Iris pigment epithelial cell (primary cell): Measurements from ENCODE around the gene PKP1.

Source experiments
- DNase-seq: peaks from one replicate; pipeline ENCODE4 v3.0.0-alpha.2; 2011; ENCODE audit warnings: low read depth

PKP1 gene

DNA sequence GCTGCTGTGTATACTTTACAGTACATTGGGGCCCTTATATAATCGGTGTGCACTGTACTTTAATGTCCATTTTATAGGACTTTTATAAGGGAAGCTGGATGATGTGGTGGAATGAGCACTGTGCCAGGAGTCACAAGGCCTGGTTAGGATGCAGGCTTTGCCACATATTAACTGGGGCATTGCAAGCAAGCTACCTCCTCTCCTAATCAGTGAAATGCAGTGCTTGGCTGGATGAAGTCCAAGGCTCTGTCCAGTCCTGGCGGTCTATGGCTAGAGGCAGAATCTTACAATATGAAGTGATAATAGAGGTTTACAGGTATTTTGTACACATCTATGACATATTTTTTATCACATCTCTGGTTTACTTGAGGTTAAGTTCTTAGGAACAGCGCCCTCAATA lies 1.7 kb upstream of the PKP1 start:
- DNase-seq = no peak

DNA sequence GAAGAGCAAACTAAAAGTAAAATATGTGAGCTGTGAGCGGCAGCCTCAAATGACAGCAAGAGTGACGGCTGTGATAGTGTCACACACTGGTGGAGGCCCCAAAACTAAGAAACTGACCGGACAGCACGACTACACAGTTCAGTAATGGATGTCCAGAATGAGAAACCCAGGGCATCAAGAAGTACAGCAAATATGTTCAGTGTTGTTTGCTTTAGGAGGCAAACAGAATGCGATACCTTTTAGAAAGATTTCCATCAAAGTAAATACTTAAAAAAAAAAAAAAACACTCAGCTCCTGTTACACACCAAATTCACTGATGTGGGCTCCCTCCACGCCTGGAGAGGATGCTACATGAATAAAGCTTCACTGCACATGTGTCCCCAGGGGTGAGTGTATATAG lies 1.1 kb upstream of the PKP1 start:
- no peak for DNase-seq

DNA sequence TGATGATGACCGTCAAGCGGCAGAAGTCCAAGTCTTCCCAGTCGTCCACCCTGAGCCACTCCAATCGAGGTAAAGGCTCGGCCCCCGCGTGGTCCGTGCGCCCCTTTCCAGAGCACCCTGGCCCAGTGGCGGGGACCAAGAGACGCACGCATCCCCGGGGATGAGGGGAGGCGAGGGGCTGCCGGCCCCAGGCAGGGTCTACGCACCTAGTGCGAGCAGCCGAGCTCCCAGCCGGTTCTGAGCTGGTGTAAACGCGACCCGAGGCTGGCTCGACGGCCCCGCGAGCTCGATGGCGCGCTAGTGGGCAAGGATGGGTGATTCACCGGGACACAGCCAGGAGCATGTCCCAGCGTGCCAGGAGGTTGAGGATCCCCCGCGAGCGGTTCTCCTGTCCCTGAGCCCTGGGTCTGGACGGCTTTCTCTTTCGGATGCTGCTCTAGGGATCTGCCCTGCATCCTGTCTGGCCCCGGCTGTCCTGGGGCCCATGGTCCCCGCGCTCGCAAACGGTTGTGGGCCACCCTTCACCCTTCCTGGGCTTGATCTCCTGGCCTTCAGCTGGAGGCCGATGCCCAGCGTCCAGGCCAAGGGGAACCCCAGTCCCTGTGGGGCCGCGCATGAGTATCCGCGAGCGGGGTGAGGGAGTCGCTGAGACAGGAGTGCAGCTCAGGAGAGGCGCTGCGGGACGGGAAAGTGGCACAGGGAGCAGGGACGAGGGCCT lies 689 bp downstream of the PKP1 start:
- no peak for DNase-seq

DNA sequence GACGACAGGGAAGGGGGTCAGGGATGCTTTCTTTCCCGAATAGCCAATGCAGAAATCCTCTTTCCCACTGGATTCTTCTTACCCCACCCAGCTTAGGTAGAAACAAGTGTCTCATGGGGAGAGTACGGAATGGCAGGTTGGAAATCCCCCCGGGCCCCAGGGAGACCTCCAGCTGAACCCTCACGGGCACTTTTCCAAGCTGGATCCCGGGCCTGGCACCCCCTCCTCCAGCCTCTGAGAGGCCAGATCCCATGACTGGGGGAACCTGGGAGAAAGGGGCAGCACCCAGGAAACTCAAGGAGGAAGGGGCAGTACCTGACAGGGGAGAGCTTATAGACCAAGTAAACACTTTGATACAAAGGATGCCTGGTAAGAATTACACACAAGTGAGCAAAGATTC lies 1.3 kb downstream of the PKP1 start:
- no peak for DNase-seq

DNA sequence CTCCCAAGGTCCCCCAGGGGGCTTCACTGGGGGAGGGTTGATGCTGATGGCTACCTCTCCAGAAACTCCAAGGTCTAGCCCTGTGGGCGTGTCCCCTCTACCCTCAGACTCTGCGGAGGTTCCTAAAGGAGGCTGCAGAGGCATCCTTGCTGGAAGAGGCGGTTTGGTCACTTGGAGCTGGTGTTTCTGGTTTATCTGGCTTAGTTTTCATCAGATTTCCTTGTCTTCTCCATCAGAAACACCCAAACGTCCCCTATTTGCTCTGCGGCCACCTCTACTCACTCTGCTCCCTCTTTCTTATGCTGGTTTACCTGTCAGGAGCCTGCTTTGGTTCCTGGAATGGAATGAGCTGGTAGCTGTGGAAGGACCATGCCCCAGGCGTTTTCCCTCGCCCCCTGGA lies 2.5 kb downstream of the PKP1 start:
- DNase-seq = no peak

DNA sequence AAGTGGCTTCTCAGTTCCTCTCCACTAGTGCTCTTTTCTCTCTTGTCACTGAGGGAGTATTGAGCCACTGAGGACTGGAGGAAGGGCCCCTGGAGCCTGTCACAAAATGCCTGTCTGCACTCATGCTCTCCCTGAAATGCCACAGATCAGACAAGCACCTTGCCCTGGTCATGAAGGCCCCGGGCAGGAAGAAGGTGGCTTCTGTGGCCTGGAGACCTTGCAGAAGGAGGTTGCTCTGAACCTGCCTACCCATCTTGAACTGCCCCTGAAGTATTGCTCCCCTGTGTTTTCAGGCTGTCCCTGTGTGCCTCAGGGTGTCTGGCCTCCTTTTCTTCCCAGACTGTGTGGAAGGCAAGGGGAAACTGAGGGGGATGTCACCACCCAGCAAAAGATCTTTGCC lies 3.1 kb downstream of the PKP1 start:
- no peak for DNase-seq

DNA sequence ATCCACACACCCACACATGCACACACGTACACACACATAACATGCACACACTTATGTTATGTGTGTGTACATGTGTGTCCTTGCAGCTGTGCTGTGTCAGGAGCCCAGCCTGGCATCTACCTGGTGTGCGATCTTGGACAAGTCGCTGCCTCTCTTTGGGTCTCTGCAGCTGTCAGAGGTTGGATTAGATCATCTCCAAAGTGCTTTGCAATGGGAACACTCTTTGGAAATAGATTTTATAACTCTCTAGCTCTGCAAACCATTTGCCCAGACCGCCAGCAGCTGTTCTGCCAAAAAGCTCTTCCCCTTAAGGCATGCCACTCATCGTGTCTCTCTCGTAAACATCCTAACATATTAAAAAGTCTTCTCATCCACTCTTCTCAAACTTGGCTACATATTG lies 4.7 kb downstream of the PKP1 start:
- DNase-seq = no peak

DNA sequence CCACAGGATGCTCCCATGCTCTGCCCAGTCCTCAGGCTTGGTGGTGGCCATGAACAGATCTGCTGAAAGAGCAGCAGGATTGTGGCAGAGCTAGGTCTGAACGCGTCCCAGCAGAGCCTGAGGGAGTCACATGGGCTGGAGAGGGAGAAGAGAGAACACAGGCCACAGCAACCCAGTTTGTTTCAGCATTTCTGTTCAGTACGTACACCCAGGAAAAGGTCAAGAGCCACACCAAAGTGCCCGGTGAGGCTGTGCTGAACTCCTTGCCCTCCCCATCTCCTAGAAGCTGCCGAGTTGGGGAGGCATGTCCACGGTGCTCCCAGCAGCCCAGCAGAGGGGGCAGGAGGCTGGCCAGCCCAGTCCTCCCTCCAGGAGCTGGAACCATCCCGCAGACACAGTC lies 5.5 kb downstream of the PKP1 start:
- no peak for DNase-seq

DNA sequence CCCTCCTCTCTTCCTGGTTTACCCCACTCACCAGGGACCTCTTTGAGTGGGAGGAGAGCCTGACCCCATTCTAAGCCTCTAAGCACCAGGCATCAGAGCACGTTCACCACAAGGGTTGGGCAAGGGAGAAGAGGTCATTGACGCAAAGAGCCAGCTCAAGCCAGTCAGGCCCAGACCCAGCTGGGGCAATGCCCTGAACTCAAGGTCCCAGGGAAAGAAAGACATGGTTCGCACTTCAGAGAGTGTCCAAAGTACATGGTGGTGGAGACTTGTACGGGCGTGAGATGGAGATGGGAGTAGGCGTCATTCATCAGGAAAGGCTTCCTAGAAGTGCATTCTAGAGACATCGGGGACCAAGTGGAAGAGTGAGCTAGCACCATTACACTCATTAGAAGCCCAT lies 7.2 kb downstream of the PKP1 start:
- no peak for DNase-seq

DNA sequence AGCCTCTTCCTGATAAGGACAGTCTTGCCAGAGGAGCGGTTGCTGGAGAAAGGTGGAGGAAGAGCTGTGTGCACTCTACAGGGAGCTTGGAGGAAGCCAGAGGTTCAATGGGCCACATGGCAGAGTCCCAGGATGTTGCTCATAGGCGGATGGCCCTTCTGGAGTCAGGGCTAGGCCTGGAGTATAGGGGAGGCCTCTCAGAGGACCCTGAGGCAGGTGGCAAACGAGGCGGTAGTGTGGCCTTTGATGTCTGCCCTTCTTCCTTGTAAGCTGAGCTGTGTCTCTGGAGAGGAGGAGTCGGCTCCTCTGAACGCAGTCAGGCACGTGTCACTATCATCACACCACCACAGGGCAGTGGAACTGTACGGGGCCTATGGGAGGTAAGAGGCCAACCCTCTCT lies 8.6 kb downstream of the PKP1 start:
- DNase-seq = no peak

DNA sequence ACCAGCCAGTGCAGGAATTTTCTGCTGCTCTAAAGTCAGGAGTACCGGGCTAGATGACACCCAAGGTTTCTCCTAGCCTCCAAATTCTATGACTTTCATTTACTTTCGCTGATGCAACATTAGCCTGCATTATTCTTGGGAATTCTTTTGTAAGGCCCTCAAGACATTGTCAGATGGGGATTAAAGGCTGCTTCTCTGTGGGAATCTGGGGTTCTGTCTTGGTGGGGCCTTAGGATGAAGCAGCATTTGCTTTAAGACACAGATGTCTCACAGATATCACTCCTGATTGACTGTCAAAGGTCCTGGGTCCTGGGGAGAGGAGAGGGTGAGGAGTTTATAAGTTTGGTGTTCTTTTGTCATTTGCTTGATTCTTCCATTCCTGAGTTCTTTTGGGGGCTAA lies 11.6 kb downstream of the PKP1 start:
- DNase-seq = no peak

DNA sequence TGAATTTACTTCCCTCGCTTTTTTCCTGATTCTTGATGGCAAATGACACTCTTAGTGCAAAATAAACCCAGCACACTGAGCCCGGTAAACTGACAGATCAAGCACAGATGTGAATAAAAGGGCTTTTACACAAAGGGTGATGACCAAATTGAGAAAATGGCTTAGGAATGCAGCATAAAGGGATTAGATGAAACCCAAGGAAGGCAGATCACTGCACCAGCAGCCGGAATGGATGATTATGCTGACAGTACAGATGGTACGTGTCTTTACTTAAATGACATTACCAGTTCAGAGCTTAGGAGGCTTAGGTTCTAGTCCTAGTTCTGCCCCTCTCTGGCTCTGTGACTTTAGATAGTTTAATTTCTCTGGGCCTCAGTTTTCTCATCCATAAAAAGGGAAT lies 12.0 kb downstream of the PKP1 start:
- no peak for DNase-seq

DNA sequence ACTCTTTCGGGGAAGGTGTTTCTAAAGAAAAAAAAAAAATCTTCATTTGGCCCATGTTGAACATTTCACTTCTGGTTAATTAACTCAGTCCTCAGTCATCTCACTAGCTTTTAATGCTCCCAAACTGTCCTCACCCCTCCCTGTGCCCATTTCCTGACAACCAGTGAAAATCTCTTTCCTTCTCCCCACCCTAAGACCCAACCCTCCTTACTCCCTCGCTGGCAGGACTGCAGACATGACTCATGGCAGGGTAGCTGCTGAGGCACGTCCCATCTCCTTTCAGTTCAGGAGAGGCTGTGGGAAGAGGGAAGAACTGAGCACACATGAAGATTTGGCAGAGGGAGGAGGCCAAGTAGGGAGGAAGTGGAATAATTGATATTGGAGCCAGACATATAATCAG lies 12.6 kb downstream of the PKP1 start:
- peak; percentile 53 for DNase-seq

DNA sequence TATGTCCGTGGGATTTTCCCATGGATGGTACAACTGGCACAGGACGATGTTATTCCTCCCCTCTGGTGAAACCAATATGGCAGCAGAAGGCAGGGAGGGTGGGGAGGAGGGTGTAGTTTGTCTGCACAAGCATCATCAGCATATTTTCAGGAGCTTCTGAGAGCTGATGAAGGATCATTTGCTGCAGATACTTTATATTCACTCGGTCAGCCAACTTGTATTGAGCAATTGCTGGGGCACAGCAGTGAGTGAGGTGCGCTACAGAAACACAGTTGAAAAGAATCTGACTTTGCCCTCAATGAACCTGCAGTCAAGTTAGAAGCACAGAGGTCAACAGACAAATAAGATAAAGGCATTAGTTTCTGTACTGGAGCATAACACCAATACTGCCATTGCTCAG lies 13.0 kb downstream of the PKP1 start:
- no peak for DNase-seq

DNA sequence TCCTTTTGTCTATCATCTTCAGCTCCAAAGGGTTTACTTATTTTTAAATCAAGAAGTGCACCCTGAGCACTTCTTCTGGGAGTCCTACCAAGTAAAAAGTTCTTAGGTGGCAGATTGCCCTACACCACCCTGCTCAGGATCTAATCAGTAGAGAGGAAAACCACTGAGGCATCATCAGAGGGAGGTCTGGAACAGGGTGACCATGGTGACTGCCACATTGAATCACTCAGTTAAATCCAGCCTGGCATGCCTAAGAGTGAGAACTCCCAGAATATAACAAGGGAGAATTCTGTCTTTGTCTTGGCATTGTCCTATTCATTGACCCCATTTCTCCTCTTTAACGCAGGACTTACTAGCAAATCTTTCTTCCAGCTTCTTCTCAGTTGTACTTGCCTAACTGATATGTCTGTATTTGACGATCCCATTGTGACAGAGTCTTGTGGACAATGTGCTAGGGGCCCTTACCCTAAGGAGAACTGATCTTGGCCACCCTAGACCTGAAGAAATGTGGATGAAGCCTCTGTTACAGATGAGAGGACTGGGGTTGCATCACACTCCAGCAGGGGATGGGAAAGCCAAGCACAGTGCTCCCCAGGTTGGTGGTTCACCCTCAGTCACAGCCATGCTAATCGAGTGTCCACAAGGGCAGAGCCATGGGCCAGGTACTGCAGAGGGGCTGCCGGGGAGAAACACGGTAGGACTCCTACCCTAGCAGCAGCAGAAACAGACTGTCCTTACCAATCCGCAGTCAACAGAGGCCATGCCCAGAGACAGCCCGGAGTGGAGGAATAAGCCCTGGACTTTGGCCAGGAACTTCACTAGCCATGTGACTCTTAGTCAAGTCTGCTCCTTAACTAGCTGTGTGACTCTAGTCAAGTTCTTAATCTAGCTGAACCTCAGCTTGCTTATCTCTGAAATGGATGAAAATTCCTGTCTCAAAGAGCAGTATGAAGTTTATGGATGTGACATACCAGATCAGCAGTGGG lies 15.4 kb downstream of the PKP1 start:
- no peak for DNase-seq

DNA sequence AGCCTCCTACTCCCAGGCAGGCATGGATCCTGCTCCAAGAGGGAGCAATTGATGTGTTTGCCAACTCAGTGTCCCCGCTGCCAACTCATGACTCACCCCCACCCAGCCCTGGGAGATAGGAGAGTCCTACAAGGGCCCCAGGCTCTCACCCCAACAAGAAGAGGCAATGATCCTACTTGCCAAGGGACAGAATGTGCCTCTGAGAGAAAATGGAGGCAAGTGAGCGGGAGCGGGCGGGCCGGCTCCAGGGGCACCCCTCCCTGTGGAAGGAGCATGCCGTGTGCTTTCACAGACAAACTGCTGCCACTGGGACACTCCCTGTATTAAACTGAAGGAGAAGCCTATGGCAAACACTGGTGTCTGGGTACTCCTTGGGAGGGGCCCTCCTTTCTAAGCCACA lies 16.7 kb downstream of the PKP1 start:
- DNase-seq = no peak

DNA sequence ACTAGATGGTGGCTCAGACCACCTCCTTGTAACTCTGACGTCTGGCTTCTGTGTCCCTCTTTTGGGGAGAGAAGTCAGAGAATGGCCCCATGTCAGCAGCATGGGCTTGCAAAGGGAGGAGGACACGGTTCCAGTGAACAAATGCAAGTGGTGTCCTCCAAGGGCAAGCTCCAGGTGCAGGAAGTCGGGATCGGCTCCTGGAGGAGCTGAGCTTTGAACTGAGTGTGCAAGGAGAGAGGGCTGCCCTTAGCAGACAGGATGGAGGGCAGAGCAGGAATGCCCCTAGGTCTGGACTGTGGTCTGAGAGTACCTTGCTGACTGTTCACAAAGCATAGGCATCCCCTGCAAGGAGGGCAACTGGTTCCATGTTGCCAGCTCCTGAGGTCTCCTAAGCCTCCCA lies 17.3 kb downstream of the PKP1 start:
- DNase-seq = no peak

DNA sequence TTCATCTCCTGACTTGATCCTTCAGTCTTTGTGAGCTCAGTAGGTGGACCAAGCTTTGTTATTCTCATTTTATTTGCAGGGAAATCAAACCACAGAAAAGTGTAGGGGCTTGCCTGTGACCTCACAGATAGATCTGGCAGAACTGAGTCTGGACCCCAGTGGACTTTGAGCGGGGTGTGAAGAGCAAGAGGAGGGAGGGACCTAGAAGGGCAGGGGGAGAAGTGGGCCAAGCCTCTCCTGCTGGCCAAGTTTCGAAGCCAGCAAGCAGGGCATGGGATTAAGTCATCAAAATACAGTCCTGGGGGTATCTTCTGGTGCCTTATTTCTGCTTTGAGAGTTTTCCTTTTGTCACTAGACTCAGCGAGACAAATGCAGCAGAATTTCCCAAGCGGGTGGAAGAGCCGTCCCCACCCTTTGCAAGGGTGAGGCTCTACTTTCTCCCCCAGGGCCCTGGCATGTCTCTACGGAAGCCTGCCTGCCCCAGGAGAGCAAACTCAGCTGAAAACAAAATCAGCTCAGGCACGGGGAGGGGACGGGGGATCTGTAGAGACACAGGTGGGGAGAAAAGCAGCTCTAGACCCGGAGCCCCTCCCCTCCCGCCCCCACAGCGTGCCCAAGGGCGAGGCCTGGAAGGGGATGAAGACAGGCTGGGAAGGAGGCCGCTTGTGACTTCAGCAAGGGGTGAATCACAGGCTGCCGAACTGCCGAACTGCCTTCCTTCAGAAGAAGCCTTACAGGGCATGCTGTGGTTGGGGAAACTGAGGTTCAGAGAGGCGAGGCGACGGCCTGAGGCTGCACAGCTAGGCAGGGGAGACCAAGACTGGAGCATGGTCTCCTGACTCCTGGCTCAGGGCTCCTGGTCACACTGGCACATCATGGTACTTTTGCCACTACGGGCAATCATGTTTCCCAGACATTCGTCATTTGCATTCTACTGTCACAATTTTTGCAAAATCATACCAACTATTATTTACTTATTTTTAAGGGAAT lies 19.2 kb downstream of the PKP1 start:
- no peak for DNase-seq

DNA sequence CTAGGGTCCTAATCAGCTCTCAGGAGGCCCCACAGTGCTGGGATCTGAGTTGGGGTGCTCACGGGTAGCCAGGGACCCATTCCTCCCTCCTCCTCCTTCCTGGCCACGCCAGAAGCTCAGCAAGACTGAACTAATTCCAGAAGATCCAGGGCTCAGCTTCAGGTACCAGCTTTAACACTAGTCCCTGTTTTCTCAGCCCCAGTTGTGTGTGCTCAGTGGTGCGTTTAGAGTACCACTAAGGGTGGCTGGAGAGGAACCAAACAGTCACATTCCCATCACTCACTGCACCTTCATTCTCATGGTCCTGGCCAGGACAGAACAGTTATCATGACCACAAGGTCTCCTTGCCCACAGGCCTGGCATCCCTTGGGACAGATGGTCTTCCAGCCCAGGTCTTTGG lies 20.8 kb downstream of the PKP1 start:
- DNase-seq = no peak

DNA sequence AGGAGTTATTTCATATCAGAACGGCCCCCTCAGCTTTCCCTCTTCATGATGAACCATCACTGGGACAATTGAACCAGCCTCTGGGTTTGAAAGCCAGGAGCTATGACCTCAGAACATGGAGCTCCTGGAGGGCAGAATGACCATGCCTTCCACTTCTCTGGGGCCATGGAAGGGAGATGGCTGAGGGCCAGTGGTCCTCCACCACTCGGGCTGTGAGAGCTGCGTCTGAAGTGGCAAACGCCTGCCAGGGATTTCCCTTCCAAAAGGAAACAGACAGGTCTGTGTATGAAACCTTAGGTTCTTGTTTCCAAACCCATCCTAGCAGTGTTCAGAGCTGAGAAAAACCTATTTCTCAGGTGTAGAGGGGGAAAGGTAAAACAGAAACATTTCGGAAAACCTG lies 22.5 kb downstream of the PKP1 start:
- no peak for DNase-seq

DNA sequence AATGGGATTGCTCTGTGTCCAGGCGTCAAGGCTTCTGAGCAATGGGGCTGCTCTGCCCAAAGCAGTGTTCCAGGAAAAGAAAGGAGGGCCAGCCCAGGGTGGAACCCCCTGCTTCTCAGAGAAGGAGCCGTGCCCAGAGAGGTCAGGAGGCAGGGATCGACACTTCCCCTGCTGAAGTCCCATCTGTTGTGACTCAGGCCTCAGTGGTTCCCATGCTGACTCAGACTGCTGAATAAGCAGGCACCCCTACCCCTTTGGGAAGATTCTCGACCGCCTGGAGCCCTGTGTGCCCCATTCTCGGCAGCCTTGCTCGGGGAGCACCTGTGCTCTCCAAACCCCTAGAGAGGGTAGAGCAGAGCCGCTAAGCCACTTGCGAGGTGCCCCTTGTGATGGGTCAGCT lies 23.9 kb downstream of the PKP1 start:
- DNase-seq = no peak

DNA sequence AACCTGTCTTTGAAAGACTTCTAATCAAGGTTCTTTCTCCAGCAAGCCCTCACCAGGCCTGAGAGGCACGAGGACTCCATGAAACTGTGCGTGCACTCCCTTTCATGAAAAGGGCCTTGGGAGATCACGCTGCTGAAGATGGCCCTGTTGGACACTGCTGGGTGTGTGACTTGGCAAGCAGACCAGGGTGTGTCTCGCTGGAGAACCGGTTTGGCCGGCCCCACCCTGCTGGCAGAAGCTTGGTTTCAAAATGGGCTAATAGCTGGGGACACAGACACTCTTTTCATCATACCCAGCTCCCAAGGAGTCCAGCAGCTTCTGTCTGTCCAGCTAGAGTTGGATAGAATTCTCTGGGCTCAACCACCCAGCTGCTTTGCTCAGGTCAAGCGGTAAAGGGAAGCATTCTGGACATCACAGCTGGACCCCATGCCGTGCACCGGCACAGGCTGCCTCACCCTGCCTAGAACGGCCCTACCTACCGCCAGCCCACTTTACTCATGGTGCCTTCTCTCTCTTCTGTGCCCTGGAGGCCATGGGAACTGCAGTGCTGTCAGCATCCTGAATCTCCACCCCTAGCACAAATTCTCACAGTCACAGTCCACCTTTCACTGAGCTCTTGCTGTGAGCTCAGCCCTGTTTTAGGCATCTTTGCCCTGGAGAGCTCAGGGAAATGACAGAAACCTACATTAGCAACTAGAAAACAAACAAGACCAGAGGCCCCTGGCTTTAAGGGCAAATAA lies 24.6 kb downstream of the PKP1 start:
- no peak for DNase-seq
